Large intestine (tissue), 3 donors: ENCODE results near the gene FAM114A2. TPM values are rescaled to one million over a fixed set of nuclear protein-coding genes. Genes with fewer than 3 reads are reported as not detected.
"Not testable (repeated sequence)": the region's sequence is repeated elsewhere in the genome, so short reads cannot be mapped to it uniquely, and the experiment has no call there.

ENCODE experiments used
- DNase-seq, 2 donors: peaks; one replicate each; pipeline versions ENCODE4 v3.0.0 to v3.0.0-alpha.2; 2013
- H3K27ac ChIP-seq: one replicate; pipeline ENCODE4 v1.5.1; 2013; ENCODE audit warnings: low read length
- H3K27me3 ChIP-seq: 2 replicates; pipeline ENCODE4 v1.6.1; 2013; ENCODE audit warnings: low read length; ENCODE audit not compliant: control insufficient read depth, insufficient read depth
- H3K36me3 ChIP-seq: 2 replicates; pipeline ENCODE4 v1.6.1; 2013; ENCODE audit warnings: low read length; ENCODE audit not compliant: control insufficient read depth, insufficient read depth
- H3K4me1 ChIP-seq: one replicate; pipeline ENCODE4 v1.6.1; 2013; ENCODE audit warnings: low read length; ENCODE audit not compliant: control insufficient read depth, insufficient read depth
- H3K4me3 ChIP-seq: one replicate; pipeline ENCODE4 v1.5.1; 2013; ENCODE audit warnings: low read length
- H3K9me3 ChIP-seq: one replicate; pipeline ENCODE4 v1.6.1; 2013; ENCODE audit warnings: mild to moderate bottlenecking, low read depth, low read length, moderate library complexity; ENCODE audit not compliant: control insufficient read depth
- WGBS: methylation state at CpG from one replicate; pipeline ENCODE4 v1.1.5; 2013; ENCODE audit warnings: low lambda C conversion rate; ENCODE audit not compliant: insufficient coverage; 5-methylcytosine and 5-hydroxymethylcytosine counted together
- polyA plus RNA-seq: library from polyadenylated mRNA; unstranded; fragments of 120-200 nt; gene quantifications from one replicate; pipeline ENCODE4 v1.2.1, GENCODE V29; 2013

FAM114A2 gene
- polyA plus RNA-seq, 1 donor = 18.4 TPM

GRCh38 chr5:154025951-154026350 lies 12.8 kb downstream of the FAM114A2 start:
- no peak for DNase-seq
- H3K27ac ChIP-seq = no peak overlapping the region
- H3K9me3 ChIP-seq = no peaks in the 10 kb centered on the region
- H3K36me3 ChIP-seq = peaks cover 29% of the 10 kb centered on the region
- H3K4me3 ChIP-seq = no peak overlapping the region
- no peaks in the 10 kb centered on the region for H3K4me1 ChIP-seq
- H3K27me3 ChIP-seq = no peaks in the 10 kb centered on the region

GRCh38 chr5:154018919-154019318 lies 19.8 kb downstream of the FAM114A2 start:
- H3K27me3 ChIP-seq, H3K9me3 ChIP-seq, H3K27ac ChIP-seq, DNase-seq, H3K4me3 ChIP-seq, H3K4me1 ChIP-seq: not testable (repeated sequence)
- no CpG with 5 or more reads among the region's 1 CpG for WGBS
- peaks cover 20% of the 10 kb centered on the region for H3K36me3 ChIP-seq

GRCh38 chr5:154015071-154015693 lies 23.5 kb downstream of the FAM114A2 start:
- no peaks in the 10 kb centered on the region for H3K9me3 ChIP-seq
- H3K4me3 ChIP-seq = no peak overlapping the region
- no peak overlapping the region for H3K27ac ChIP-seq
- no peak for DNase-seq
- no CpG with 5 or more reads among the region's 4 CpGs for WGBS
- no peaks in the 10 kb centered on the region for H3K4me1 ChIP-seq
- peaks cover 23% of the 10 kb centered on the region for H3K36me3 ChIP-seq
- H3K27me3 ChIP-seq = no peaks in the 10 kb centered on the region

- peaks cover 19% of the 10 kb centered on the region for H3K36me3 ChIP-seq
- no peaks in the 10 kb centered on the region for H3K27me3 ChIP-seq
- no peaks in the 10 kb centered on the region for H3K4me1 ChIP-seq
- WGBS = 33% methylated on average over 1 of the region's 3 CpGs
- H3K4me3 ChIP-seq = no peak overlapping the region
- no peak for DNase-seq
- H3K27ac ChIP-seq = no peak overlapping the region
- no peaks in the 10 kb centered on the region for H3K9me3 ChIP-seq
These were observed 28.1 kb downstream of the FAM114A2 start for GRCh38 chr5:154010660-154011059.

GRCh38 chr5:154005648-154006047 lies 33.1 kb downstream of the FAM114A2 start:
- Histone ChIP-seq H3K36me3 (peaks cover 6% of the 10 kb centered on the region), H3K4me1 (no peaks in the 10 kb centered on the region), H3K4me3 (no peak overlapping the region), H3K9me3 (no peaks in the 10 kb centered on the region), H3K27me3 (no peaks in the 10 kb centered on the region), H3K27ac (peak overlapping the region; percentile 27)
- WGBS = no CpG with 5 or more reads among the region's 1 CpG
- DNase-seq = peak; percentile 2 to 31

GRCh38 chr5:154002511-154003020 lies 36.1 kb downstream of the FAM114A2 start:
- peaks cover 10% of the 10 kb centered on the region for H3K36me3 ChIP-seq
- no peaks in the 10 kb centered on the region for H3K9me3 ChIP-seq
- H3K4me1 ChIP-seq = no peaks in the 10 kb centered on the region
- H3K4me3 ChIP-seq = no peak overlapping the region
- WGBS = 80% methylated on average over 1 of the region's 7 CpGs
- DNase-seq = peak in 1 of 2 donors; percentile 4
- H3K27ac ChIP-seq = no peak overlapping the region
- H3K27me3 ChIP-seq = no peaks in the 10 kb centered on the region

- Histone ChIP-seq H3K4me3 (no peak overlapping the region), H3K36me3 (peaks cover 13% of the 10 kb centered on the region), H3K9me3 (no peaks in the 10 kb centered on the region), H3K27ac (no peak overlapping the region), H3K27me3 (no peaks in the 10 kb centered on the region), H3K4me1 (no peaks in the 10 kb centered on the region)
- DNase-seq = peak in 1 of 2 donors; percentile 43
- WGBS = 75% methylated on average over 4 of the region's 4 CpGs
These were observed 36.6 kb downstream of the FAM114A2 start for GRCh38 chr5:154002093-154002492.

- no peaks in the 10 kb centered on the region for H3K4me1 ChIP-seq
- no peak overlapping the region for H3K4me3 ChIP-seq
- H3K36me3 ChIP-seq = peaks cover 15% of the 10 kb centered on the region
- H3K27ac ChIP-seq = no peak overlapping the region
- DNase-seq = no peak
- H3K9me3 ChIP-seq = no peaks in the 10 kb centered on the region
- H3K27me3 ChIP-seq = no peaks in the 10 kb centered on the region
These were observed 38.0 kb downstream of the FAM114A2 start for GRCh38 chr5:154000703-154001102.

- no peak overlapping the region for H3K4me3 ChIP-seq
- H3K27me3 ChIP-seq = no peaks in the 10 kb centered on the region
- no peaks in the 10 kb centered on the region for H3K4me1 ChIP-seq
- H3K36me3 ChIP-seq = peaks cover 15% of the 10 kb centered on the region
- no peak for DNase-seq
- no peaks in the 10 kb centered on the region for H3K9me3 ChIP-seq
- WGBS = 100% methylated on average over 1 of the region's 3 CpGs
- no peak overlapping the region for H3K27ac ChIP-seq
These were observed 38.7 kb downstream of the FAM114A2 start for GRCh38 chr5:153999995-154000394.

GRCh38 chr5:153998768-153999167 lies 39.9 kb downstream of the FAM114A2 start:
- peaks cover 15% of the 10 kb centered on the region for H3K36me3 ChIP-seq
- WGBS = 83% methylated on average over 1 of the region's 1 CpG
- DNase-seq = no peak

GRCh38 chr5:153998010-153998409 lies 40.7 kb downstream of the FAM114A2 start:
- Histone ChIP-seq H3K4me3 (no peak overlapping the region), H3K9me3 (no peaks in the 10 kb centered on the region), H3K27me3 (no peaks in the 10 kb centered on the region), H3K36me3 (peaks cover 15% of the 10 kb centered on the region), H3K27ac (no peak overlapping the region), H3K4me1 (no peaks in the 10 kb centered on the region)
- no CpG with 5 or more reads among the region's 1 CpG for WGBS
- no peak for DNase-seq

More at GRCh38 chr5:153998768-153999167, 39.9 kb downstream of the FAM114A2 start:
- H3K9me3 ChIP-seq = no peaks in the 10 kb centered on the region
- H3K27me3 ChIP-seq = no peaks in the 10 kb centered on the region
- no peak overlapping the region for H3K27ac ChIP-seq
- H3K4me1 ChIP-seq = no peaks in the 10 kb centered on the region
- no peak overlapping the region for H3K4me3 ChIP-seq
